HepG2 (cell line): ENCODE measurements around the gene HOXA4. TPM values are rescaled to one million over a fixed set of nuclear protein-coding genes. Genes with fewer than 3 reads are reported as not detected.

Experiments
- ATAC-seq: fragments of 200-7000 bp; cut with Tn5 transposase; 3 replicates; pipeline ENCODE4 v1.9.1; 2020; ENCODE audit warnings: mild to moderate bottlenecking, moderate library complexity
- BruUV-seq: library from RNA; stranded (reverse); fragments of 400-500 nt; replicated peaks from 2 replicates; lab custom pipeline; 2021; lab: Mats Ljungman, UMichigan
- CTCF ChIA-PET: fragments of 300-600 bp; formaldehyde crosslinking; extraction: SDS; loops from one replicate; lab custom pipeline; 2021; ENCODE audit warnings: low total read pairs, inconsistent platforms, low intra/inter-chr PET ratio; lab: Yijun Ruan, JAX
- POLR2A ChIA-PET: fragments of 350-600 bp; sonication (Branson Sonifier 250); formaldehyde crosslinking; loops from one replicate; lab custom pipeline; 2020; ENCODE audit warnings: antibody characterized with exemption, inconsistent platforms; lab: Yijun Ruan, JAX
- DNase-seq: peaks from one replicate; pipeline ENCODE4 v3.0.0-alpha.2; 2015; ENCODE audit warnings: low spot score
- FAIRE-seq: peaks from 3 replicates; lab custom pipeline; 2011; peaks lifted over from hg19 to GRCh38; lab: Jason Lieb, UNC
- H2AFZ ChIP-seq: one replicate; pipeline ENCODE4 v1.6.1; 2011; ENCODE audit warnings: low read length, inconsistent platforms
- H3K27ac ChIP-seq: fragments of 300-600 bp; 3 replicates; pipeline ENCODE4 v1.8.0; 2011; ENCODE audit warnings: mixed run types, mild to moderate bottlenecking, mixed read lengths, low read length, inconsistent platforms; ENCODE audit not compliant: insufficient read depth; ENCODE audit errors: extremely low read length
- H3K27me3 ChIP-seq, 2 experiments: fragments of 200-600 bp in 1 of 2; 2 replicates in 1 of 2; 3 replicates in 1 of 2; pipeline versions ENCODE4 v1.6.0 to v1.8.0; 2011; ENCODE audit warnings: low read length in 2 of 2, mild to moderate bottlenecking in 2 of 2, moderate library complexity in 2 of 2, inconsistent platforms in 1 of 2; ENCODE audit not compliant: insufficient read depth in 2 of 2, control insufficient read depth in 1 of 2
- H3K36me3 ChIP-seq, 2 experiments: fragments of 200-600 bp in 1 of 2; replicated peaks in 1 of 2; 2 replicates in 1 of 2; 3 replicates in 1 of 2; pipeline versions ENCODE4 v1.5.1 to v1.8.0; 2011; ENCODE audit warnings: low read length in 2 of 2, inconsistent platforms in 1 of 2; ENCODE audit not compliant: insufficient read depth in 2 of 2, control insufficient read depth in 1 of 2
- H3K4me1 ChIP-seq: 2 replicates; pipeline ENCODE4 v1.5.1; 2012; ENCODE audit warnings: low read length, inconsistent platforms; ENCODE audit not compliant: insufficient read depth
- H3K4me2 ChIP-seq: 2 replicates; pipeline ENCODE4 v1.6.0; 2011; ENCODE audit warnings: low read depth, low read length, inconsistent platforms
- H3K4me3 ChIP-seq, 3 experiments: fragments of 200-600 bp in 1 of 3; sonication (generic), shearing (Covaris generic) in 1 of 3; replicated peaks in 1 of 3; 2 replicates each; pipeline ENCODE4 v1.5.1; 2011 to 2016; ENCODE audit warnings: low read length in 3 of 3, inconsistent platforms in 2 of 3, low read depth in 2 of 3, mild to moderate bottlenecking in 2 of 3, control low read depth in 1 of 3, mixed read lengths in 1 of 3; ENCODE audit not compliant: insufficient read depth in 1 of 3
- H3K79me2 ChIP-seq: one replicate; pipeline ENCODE4 v1.6.1; 2011; ENCODE audit warnings: low read length, inconsistent platforms; ENCODE audit not compliant: insufficient read depth
- H3K9ac ChIP-seq: 2 replicates; pipeline ENCODE4 v1.6.0; 2011; ENCODE audit warnings: mild to moderate bottlenecking, low read depth, low read length, inconsistent platforms; ENCODE audit not compliant: insufficient read depth
- H3K9me3 ChIP-seq: 2 replicates; pipeline ENCODE4 v1.5.1; 2012; ENCODE audit warnings: mild to moderate bottlenecking, low read length
- H4K20me1 ChIP-seq: 2 replicates; pipeline ENCODE4 v1.6.0; 2011; ENCODE audit warnings: inconsistent platforms, mild to moderate bottlenecking, low read length, moderate library complexity; ENCODE audit not compliant: insufficient read depth
- CCAR2 ChIP-seq: fragments of 200-400 bp; formaldehyde crosslinking; optimal IDR thresholded peaks from 2 replicates; pipeline ENCODE3; 2018; ENCODE audit warnings: low read depth, mild to moderate bottlenecking, low read length, moderate library complexity
- CSRNP1 ChIP-seq: sonication (generic); formaldehyde crosslinking; IDR thresholded peaks from 2 replicates; pipeline ENCODE4 v1.8.1; 2023; ENCODE audit warnings: mild to moderate bottlenecking, missing genetic modification reagents
- FOSL2 ChIP-seq: sonication (generic); formaldehyde crosslinking; IDR thresholded peaks from 2 replicates; pipeline ENCODE4 v1.4.0; 2020; ENCODE audit warnings: missing genetic modification reagents
- KLF11 ChIP-seq: IDR thresholded peaks from 2 replicates; pipeline ENCODE4 v1.6.1; 2016; ENCODE audit warnings: missing compliant biosample characterization
- SAFB2 ChIP-seq: sonication (generic); formaldehyde crosslinking; IDR thresholded peaks from 2 replicates; pipeline ENCODE4 v1.5.1; 2020; ENCODE audit warnings: missing genetic modification reagents, low read depth, mild to moderate bottlenecking, borderline replicate concordance
- SP5 ChIP-seq: IDR thresholded peaks from 2 replicates; pipeline ENCODE4 v1.6.1; 2016; ENCODE audit warnings: low read depth, borderline replicate concordance
- ZFY ChIP-seq: sonication (generic); formaldehyde crosslinking; IDR thresholded peaks from 2 replicates; pipeline ENCODE4 v1.4.0; 2020; ENCODE audit warnings: missing genetic modification reagents
- ZNF10 ChIP-seq: sonication (generic); formaldehyde crosslinking; IDR thresholded peaks from 2 replicates; pipeline ENCODE4 v1.4.0; 2020; ENCODE audit warnings: mild to moderate bottlenecking, low read depth, missing genetic modification reagents, borderline replicate concordance
- ZNF414 ChIP-seq: sonication (generic); formaldehyde crosslinking; IDR thresholded peaks from 2 replicates; pipeline ENCODE4 v1.5.0; 2020; ENCODE audit warnings: missing genetic modification reagents
- ZNF549 ChIP-seq: sonication (generic); formaldehyde crosslinking; IDR thresholded peaks from 2 replicates; pipeline ENCODE4 v1.5.0; 2020; ENCODE audit warnings: missing genetic modification reagents
- ZNF740 ChIP-seq: sonication (generic); formaldehyde crosslinking; IDR thresholded peaks from 2 replicates; pipeline ENCODE4 v1.4.0; 2020; ENCODE audit warnings: missing genetic modification reagents
- ZNF766 ChIP-seq: sonication (generic); formaldehyde crosslinking; IDR thresholded peaks from 2 replicates; pipeline ENCODE4 v1.5.0; 2020; ENCODE audit warnings: missing genetic modification reagents, borderline replicate concordance
- WGBS: methylation state at CpG from one replicate; pipeline ENCODE4 v1.1.6; 2017; ENCODE audit warnings: low lambda C conversion rate; 5-methylcytosine and 5-hydroxymethylcytosine counted together
- in situ Hi-C: cut with HindIII; loops from 2 replicates; pipeline ENCODE4 v1.10.0; 2017; ENCODE audit warnings: low pct_unique_long_range_greater_than_20kb; ENCODE audit not compliant: extremely low pct_ligation_motif_present
- intact Hi-C: fragments of 100-400 bp; cut with micrococcal nuclease; formaldehyde crosslinking; loops from one replicate; pipeline ENCODE4 v1.10.0; 2022; ENCODE audit not compliant: unreplicated experiment
- polyA plus RNA-seq, 8 experiments: library from polyadenylated mRNA; depleted of rRNA in 3 of 8; stranded (reverse) in 7 of 8; unstranded in 1 of 8; fragments of >200 nt; fragmentation: Illumina TruSeq in 4 of 8; extraction: Trizol in 4 of 8; gene quantifications; 2 replicates each; pipeline versions ENCODE4 v1.2.1 to v1.2.3, GENCODE V29; 2011 to 2016; ENCODE audit warnings: low read depth in 4 of 8, missing spikeins in 1 of 8, mixed read lengths in 1 of 8; ENCODE audit not compliant: insufficient read depth in 1 of 8
- total RNA-seq, 5 experiments: library from RNA; depleted of rRNA; stranded (reverse); fragments of >200 nt; fragmentation: Illumina TruSeq; extraction: Trizol; gene quantifications; 2 replicates each; pipeline ENCODE4 v1.2.3, GENCODE V29; 2016; ENCODE audit warnings: low read depth in 1 of 5

The HOXA4 gene
- total and polyA plus RNA-seq, 2 of the 13 experiments (the other 11 are each of a cell fraction or from before 2014, with no cell fraction given), result 2.4 to 5.4 TPM

DNA sequence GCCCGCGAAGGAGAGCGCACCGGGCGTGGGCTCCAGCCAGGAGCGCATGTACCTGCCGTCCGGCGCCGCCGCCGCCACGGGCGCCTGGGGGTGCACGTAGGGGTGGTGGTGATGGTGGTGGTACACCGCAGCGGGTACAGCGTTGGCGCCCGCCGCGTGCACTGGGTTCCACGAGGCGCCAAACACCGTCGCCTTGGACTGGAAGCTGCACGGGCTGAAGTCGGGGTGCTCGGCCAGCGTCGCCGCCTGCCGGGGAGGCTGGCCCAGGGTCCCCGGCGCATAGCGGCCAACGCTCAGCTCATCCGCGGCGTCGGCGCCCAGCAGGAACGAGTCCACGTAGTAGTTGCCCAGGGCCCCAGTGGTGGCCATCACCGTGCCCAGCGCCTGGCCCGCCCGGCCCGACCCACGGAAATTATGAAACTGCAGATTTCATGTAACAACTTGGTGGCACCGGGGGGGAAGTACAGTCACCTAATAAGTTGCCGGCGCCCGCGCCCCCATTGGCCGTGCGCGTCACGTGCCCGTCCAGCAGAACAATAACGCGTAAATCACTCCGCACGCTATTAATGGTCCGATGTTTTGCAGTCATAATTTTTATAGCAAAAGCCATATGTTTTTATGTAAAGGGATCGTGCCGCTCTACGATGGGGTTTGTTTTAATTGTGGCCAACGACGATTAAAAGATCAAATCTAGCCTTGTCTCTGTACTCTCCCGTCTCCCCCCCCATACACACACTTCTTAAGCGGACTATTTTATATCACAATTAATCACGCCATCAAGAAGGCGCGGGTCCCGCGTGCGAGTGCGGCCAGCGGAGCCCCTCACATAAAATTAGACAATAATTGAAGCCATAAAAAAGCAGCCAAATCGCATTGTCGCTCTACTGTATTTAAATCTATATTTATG lies 34.8 kb upstream of the HOXA4 start, which contains the start of gene HOXA9:
Gene HOXA9 (minus strand): TSS at position 449 of the 907 bp plus-strand sequence. CDS start 80 bp downstream, at position 369.
- Histone ChIP-seq H3K27ac (no peak within 1 kb of the TSS), H3K4me3 (peak within 1 kb of the TSS in 2 of 3 experiments; percentile 44 to 63; a peak in 3 of 6 replicates), H3K9me3 (no peaks in the 10 kb centered on the region), H3K9ac (no peak within 1 kb of the TSS), H3K79me2 (no peaks in the 10 kb centered on the region), H3K4me1 (0 out of 2 replicates have a peak, but pooled peaks cover 3% of the 10 kb centered on the region), H2AFZ (no peak within 1 kb of the TSS), H4K20me1 (no peaks in the 10 kb centered on the region)
- intact Hi-C loops, result no loop called here
- ChIA-PET CTCF (no interaction called here), POLR2A (no interaction called here)
- WGBS, result 87% methylated on average over 59 of the region's 82 CpGs
- ATAC-seq, result no peak
- FAIRE-seq, result no peak
- no peak for DNase-seq
- no peak for TF ChIP-seq ZNF549 (CRISPR knock-in tag)
- TF ChIP-seq FOSL2 (CRISPR knock-in tag), result no peak
- TF ChIP-seq KLF11, result no peak
- TF ChIP-seq ZNF414, result no peak
- no peak for TF ChIP-seq ZNF740 (CRISPR knock-in tag)
- no peak for TF ChIP-seq ZFY (CRISPR knock-in tag)
- no peak for TF ChIP-seq CCAR2
- no peak for TF ChIP-seq ZNF10 (CRISPR knock-in tag)
- no peak for TF ChIP-seq CSRNP1 (CRISPR knock-in tag)
- no peak for TF ChIP-seq SAFB2
- TF ChIP-seq SP5, result no peak
- TF ChIP-seq ZNF766, result no peak
- TF ChIP-seq, all 625 proteins: peak for 0
- H3K4me2 ChIP-seq, result peak within 1 kb of the TSS; percentile 55; the same call in 1 of the 2 replicates
- H3K27me3 ChIP-seq, result peaks cover 2 to 48% of the 10 kb centered on the region in 2 experiments
- no peaks in the 10 kb centered on the region for H3K36me3 ChIP-seq
- no TSS peak for BruUV-seq
- in situ Hi-C loops, result loop anchor here (25.0 kb wide), 1 partner anchor 1078 kb away; no protein-coding TSS in a partner anchor
